ENCODE measurements around the gene P2RY6.

P2RY6 gene

GRCh38 chr11:73275381-73275750 lies 3.2 kb downstream of the P2RY6 start:
- in situ Hi-C loops (cut with MboI; ENCODE audit: low sequenced_read_pairs) = no loop called here

GRCh38 chr11:73277467-73277866 lies 5.3 kb downstream of the P2RY6 start:
- in situ Hi-C loops (cut with MboI; ENCODE audit: low sequenced_read_pairs) = no loop called here

- in situ Hi-C loops (cut with MboI; ENCODE audit: low sequenced_read_pairs) = no loop called here
These were observed 8.5 kb downstream of the P2RY6 start for GRCh38 chr11:73280626-73281025.

DNA sequence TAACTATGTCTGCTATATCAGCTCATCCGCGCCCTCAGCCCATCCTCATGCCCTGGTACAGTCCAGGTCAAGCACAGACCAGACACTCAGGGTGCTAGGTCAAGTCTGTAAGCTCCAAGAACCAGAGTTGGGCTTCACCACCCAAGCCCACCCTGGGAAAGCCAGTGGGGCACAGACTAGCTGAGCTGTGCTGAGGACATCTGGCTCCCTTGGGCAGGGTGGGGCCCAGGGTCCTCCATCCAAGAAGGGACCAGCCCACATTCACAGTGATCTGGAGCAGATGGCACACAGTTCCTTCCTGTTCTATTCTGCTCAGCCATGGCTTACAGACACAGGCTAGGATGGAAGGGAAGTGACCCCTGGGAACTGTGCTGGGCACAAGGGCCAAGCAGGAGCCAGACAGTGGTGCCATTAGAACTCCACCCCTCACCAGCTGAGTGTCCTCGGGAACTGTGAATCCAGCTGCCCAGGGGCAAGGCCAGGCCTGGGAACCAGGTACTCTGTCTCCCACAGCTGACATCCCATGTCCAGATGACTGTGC lies 9.1 kb downstream of the P2RY6 start:
- in situ Hi-C loops (cut with MboI; ENCODE audit: low sequenced_read_pairs) = no loop called here

DNA sequence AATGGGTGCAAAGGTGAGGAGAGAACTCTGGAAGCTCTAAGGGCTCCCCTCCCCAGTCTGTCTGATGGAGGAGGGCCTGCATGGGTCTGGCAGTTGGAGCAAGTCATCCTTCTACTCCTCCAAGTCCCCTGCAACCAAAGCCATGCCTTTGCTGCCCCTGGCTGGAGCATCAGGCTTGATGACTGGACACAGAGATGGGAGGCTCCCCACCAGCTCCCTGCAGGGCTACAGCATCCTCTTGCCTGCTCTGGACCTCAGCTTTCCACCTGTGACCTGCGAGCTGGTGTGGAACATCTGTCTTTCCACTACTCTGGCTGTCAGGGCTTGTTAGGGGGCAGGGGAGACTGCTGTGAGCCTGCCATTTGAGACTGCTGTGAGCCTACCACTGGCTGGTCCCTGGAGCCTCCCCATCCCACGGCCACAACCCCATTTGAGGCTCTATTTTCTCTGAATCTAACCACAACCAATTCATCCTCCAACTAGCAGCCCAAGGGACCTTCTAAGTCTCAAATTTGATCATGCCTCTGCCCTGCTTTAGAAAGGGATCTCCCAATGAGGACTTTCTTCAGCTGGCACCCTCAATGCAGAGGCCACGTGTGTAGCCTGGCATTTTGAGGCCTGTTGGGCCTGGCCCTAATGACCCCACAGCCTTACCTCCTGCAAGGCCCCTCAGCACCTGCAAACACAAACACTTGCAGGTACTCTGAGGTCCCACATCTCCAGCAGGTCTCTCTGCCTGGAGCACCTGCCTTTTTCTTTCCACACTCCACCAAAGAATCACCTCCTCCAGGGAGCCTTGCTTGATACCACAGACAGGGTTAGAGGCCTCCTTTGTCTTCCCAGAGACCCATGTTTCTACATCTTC lies 9.9 kb downstream of the P2RY6 start:
- in situ Hi-C loops (cut with MboI; ENCODE audit: low sequenced_read_pairs) = no loop called here

DNA sequence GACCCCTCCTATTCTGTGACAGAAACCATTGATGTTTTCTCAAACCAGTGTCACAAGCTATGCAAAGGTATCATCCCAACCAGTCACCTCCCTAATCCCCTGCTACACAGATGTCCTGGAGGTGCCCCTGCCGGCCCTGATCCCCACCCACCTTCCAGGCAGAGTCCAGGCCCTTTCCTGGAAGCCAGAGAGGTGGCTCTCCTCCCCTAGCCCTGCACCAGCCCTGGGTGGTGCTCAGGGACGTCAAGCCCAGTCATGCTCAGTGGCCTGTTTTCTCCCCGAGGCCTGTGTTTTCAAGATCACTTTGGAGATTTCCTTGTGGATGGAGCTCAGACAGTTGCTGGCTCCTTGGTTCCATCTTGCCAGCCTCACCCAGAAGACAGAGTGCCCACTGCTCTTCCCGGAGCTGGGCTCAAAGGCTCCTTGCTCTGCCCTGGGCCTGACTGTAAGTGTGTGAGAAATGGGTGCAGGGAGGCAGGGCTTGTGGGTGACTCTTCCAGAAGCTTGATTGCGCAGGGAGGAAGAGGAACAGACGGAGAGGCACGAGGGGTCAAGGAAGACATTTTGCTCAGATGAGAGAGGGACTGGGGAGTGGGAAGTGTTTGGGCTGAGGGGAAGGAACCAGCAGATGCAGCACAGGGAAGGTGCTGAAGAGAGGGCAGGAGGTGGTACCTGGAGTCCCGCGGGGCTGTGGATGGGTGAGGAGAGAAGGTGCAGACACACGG lies 11.3 kb downstream of the P2RY6 start:
- in situ Hi-C loops (cut with MboI; ENCODE audit: low sequenced_read_pairs) = no loop called here

GRCh38 chr11:73284106-73284505 lies 12.0 kb downstream of the P2RY6 start:
- in situ Hi-C loops (cut with MboI; ENCODE audit: low sequenced_read_pairs) = no loop called here

DNA sequence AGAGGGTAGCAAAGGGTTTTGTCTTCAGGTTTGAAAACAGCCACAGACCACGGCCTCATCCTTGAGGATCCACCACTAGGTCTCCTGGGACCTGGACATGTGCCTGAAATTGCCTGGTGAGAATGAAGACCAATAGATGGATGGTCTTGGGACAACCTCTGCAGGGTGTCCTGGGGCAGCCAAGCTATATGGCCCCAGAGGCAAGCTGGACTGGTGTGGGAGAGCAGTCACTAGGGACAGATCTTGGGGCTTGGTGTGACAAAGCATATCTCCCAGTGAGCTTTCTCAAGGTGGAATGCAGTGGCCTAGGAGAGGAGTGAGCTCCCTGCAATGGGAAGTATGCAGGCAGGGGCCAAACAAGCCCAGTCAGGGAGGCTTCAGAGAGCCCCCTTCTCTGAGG lies 13.6 kb downstream of the P2RY6 start:
- in situ Hi-C loops (cut with MboI; ENCODE audit: low sequenced_read_pairs) = no loop called here

DNA sequence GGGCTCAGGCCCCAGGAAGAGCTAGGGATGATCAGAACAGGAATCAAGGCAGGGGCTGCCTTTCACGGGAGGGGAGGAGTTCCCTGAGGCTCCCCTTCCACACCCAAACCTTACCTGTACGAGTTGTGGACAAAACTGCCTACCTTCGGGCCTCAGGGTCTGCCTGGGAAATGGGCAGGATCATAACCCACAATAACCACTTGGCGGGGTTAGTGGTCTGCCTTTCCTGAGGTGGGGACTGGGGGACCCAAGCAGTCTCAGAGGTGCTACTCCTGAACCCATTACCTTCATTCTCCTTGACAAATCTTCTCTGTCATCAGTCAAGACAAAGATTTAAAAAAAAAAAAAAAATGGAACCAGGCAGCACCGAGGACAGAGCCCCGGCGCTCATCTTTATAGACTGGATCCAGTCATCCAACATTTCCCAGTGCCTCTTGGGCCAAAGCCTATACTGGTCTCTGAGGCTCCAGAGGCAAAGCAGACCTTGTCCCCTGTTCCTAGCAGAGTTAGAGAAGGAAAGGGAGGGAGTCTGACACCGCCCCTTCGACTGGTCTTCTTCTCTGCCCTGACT lies 14.2 kb downstream of the P2RY6 start:
- in situ Hi-C loops (cut with MboI; ENCODE audit: low sequenced_read_pairs) = no loop called here

- in situ Hi-C loops (cut with MboI; ENCODE audit: low sequenced_read_pairs) = no loop called here
These were observed 15.4 kb downstream of the P2RY6 start for GRCh38 chr11:73287400-73288101.

DNA sequence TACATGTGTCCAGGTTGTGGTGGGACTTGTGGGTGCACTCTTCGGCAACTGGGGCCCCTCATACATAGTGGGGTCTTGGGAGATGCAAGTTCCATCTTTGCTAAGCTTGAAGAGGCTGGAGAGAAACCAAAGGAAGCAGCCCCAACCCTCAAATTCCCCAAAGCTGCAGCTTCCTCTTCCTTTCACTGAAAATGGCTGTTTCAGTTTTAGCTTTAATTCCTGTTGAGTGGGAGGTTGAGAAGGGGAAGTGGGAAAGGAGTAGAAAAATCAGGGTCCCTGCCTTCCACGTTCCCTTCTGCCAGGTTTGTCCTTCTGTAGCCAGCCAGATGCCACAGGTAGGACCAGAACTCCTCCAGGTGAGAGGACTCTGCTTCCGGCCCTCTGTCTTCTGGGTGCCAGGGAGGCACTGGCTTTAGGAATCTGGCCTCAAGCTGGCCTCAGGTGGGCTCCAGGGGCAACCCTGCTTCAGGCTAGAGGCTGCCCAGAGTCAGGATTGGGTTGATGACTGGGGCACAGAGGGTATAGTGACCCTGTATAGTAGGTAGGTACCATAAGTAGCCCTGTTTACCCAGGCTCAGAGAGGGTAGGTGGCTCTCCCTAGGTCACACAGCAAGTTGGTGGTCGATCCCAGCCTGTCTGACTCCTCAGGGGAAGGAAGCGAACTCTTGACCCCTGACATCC lies 16.2 kb downstream of the P2RY6 start:
- in situ Hi-C loops (cut with MboI; ENCODE audit: low sequenced_read_pairs) = no loop called here

DNA sequence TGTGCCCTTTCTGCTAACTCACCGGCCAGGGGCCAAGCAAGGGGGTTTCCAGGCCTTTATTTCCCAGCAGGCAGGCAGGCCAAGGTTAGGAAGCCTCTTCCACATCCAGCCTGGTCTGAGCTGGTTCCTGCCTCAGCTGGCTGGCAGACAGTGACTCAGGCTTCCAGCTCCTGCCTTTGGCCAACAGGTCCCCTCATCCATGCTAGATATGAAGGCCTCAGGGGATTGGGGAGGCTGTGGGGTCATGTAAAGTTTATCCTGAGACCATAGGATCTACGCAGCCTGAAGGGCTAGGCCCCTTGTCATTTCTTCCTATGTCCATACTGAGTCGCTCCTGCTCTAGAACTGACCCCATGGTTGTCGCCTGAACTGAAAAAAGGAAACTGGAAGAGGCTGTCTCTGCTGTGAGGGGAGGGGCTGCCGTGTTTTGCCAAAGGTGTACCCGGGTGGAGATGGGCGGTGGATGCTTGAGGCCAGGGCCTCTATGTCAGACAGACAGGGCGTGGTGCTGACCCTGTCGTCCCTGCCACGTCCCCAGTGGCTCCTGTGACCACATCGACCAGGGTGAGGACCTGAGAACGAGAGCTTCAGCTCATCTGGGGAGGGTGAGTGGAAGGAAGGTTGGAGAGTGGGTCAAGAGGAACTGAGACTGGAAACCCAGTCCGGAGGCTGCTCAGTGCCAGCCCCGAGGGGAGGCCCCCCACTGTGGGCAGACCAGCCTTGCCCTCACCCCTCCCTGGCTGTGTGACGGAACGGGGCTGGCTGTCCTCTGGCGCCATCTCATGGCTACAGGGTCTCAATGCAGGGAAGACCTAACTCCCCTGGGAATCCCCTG lies 17.0 kb downstream of the P2RY6 start:
- in situ Hi-C loops (cut with MboI; ENCODE audit: low sequenced_read_pairs) = no loop called here

GRCh38 chr11:73290536-73290935 lies 18.4 kb downstream of the P2RY6 start:
- in situ Hi-C loops (cut with MboI; ENCODE audit: low sequenced_read_pairs) = no loop called here

- in situ Hi-C loops (cut with MboI; ENCODE audit: low sequenced_read_pairs) = no loop called here
These were observed 19.1 kb downstream of the P2RY6 start for GRCh38 chr11:73291196-73291595.

- in situ Hi-C loops (cut with MboI; ENCODE audit: low sequenced_read_pairs) = no loop called here
These were observed 19.8 kb downstream of the P2RY6 start for GRCh38 chr11:73291781-73292524.

- in situ Hi-C loops (cut with MboI; ENCODE audit: low sequenced_read_pairs) = no loop called here
These were observed 20.4 kb downstream of the P2RY6 start for GRCh38 chr11:73292525-73292894.

GRCh38 chr11:73293356-73293936 lies 21.3 kb downstream of the P2RY6 start:
- in situ Hi-C loops (cut with MboI; ENCODE audit: low sequenced_read_pairs) = no loop called here

DNA sequence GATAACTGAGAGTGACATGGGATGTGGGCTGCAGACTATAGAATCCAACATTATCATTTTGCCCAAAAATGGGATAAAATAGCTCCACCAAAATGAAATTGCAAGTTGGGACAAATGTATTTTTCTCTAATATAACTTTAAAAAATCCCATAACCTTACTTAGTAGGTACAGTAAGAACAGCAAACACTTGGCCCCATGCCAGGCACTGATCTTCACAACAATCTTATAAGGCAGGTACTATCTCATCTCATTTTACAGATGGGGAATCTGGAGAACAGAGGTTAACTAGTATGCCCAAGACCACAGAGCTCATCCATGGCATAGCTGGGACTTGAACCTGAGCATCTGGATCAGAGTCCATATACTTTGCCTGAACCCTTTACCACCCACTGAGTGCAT lies 22.5 kb downstream of the P2RY6 start:
- in situ Hi-C loops (cut with MboI; ENCODE audit: low sequenced_read_pairs) = no loop called here
